ENCODE results near the gene PPP1R3E. TPM values are rescaled to one million over a fixed set of nuclear protein-coding genes. Genes with fewer than 3 reads are reported as not detected.
A peak's percentile ranks its signal among the peaks of the same experiment; 100 is the strongest.

PPP1R3E gene
- total and polyA plus RNA-seq, 2 of the 13 experiments (the other 11 are each of a cell fraction or from before 2014, with no cell fraction given) = 16.5 to 26.5 TPM

DNA sequence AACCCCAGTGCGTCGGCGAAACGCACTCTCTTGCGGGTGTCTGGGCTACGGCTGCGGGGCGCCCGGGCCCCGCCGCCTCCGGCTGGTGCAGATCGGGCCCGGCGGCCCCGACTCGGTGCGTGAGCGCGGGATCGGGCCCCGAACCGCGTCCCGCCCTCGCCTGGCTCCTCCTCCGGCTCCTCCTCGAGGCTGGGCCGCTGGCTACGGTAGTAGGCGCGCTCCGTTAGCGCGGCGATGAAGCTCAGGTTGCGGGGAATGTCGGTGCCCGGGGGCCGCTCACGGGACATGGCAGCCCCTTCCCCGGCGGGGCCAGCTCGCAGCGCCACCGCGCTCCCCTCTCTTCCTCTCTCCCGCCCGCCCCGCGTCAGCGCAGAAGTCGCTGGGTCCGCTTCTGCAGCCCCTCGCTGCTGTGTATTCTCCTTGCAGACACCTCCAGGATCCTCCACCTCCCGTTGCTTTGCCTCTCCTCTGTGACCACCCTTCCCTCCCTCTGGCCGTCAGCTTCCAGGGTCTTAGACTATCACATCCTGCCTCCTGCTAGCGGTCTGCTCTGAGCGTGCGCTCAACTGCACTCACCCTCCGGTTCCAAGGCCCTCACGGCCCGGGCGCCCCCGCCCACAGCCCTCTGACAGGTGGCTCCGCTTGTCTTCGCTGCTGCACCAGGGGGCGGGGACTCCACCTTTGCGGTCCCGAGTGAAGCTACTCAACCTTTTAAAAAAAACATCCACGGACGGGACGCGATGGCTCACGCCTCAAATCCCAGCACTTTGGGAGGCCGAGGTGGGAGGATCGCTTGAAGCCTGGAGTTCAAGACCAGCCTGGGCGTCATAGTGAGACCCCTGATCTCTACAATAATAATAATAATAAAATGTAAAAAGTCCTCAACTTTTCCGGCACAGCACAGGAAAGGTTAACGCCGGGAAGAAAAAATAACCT is at the start of gene PPP1R3E (continued):
- TF ChIP-seq NRL (CRISPR knock-in tag; IDR thresholded peaks at IDR 0.05; ENCODE audit: borderline replicate concordance) (peak; percentile 87; the same call in 1 of the 2 replicates), ZNF780A (CRISPR knock-in tag; IDR thresholded peaks at IDR 0.05) (no peak), SMAD1 (CRISPR knock-in tag; IDR thresholded peaks at IDR 0.05; ENCODE audit: borderline replicate concordance, low read depth) (peak; percentile 53), CHD4 (IDR thresholded peaks at IDR 0.05; ENCODE audit: borderline replicate concordance, low read length) (peak; percentile 77), SIX1 (CRISPR knock-in tag; IDR thresholded peaks at IDR 0.05; ENCODE audit: borderline replicate concordance) (no peak), FOXA3 (CRISPR knock-in tag; IDR thresholded peaks at IDR 0.05) (no peak; the same call in none of the 2 replicates), HOXA3 (CRISPR knock-in tag; IDR thresholded peaks at IDR 0.05) (no peak; the same call in 1 of the 2 replicates), SAP130 (CRISPR knock-in tag; IDR thresholded peaks at IDR 0.05; ENCODE audit: low read depth) (peak; percentile 90), FOXC1 (CRISPR knock-in tag; IDR thresholded peaks at IDR 0.05; ENCODE audit: borderline replicate concordance) (no peak), MLXIP (CRISPR knock-in tag; IDR thresholded peaks at IDR 0.05; ENCODE audit: borderline replicate concordance) (no peak)
- TF ChIP-seq, protein P1, sequence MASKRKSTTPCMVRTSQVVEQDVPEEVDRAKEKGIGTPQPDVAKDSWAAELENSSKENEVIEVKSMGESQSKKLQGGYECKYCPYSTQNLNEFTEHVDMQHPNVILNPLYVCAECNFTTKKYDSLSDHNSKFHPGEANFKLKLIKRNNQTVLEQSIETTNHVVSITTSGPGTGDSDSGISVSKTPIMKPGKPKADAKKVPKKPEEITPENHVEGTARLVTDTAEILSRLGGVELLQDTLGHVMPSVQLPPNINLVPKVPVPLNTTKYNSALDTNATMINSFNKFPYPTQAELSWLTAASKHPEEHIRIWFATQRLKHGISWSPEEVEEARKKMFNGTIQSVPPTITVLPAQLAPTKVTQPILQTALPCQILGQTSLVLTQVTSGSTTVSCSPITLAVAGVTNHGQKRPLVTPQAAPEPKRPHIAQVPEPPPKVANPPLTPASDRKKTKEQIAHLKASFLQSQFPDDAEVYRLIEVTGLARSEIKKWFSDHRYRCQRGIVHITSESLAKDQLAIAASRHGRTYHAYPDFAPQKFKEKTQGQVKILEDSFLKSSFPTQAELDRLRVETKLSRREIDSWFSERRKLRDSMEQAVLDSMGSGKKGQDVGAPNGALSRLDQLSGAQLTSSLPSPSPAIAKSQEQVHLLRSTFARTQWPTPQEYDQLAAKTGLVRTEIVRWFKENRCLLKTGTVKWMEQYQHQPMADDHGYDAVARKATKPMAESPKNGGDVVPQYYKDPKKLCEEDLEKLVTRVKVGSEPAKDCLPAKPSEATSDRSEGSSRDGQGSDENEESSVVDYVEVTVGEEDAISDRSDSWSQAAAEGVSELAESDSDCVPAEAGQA (IDR thresholded peaks at IDR 0.05; ENCODE audit: low read depth) = no peak
- TF ChIP-seq, protein P1 (CRISPR knock-in tag; IDR thresholded peaks at IDR 0.05; ENCODE audit: borderline replicate concordance) = 0 out of 2 replicates have a peak, but pooled peaks have one; percentile 1
- TF ChIP-seq, protein P2, sequence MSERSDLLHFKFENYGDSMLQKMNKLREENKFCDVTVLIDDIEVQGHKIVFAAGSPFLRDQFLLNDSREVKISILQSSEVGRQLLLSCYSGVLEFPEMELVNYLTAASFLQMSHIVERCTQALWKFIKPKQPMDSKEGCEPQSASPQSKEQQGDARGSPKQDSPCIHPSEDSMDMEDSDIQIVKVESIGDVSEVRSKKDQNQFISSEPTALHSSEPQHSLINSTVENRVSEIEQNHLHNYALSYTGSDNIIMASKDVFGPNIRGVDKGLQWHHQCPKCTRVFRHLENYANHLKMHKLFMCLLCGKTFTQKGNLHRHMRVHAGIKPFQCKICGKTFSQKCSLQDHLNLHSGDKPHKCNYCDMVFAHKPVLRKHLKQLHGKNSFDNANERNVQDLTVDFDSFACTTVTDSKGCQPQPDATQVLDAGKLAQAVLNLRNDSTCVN (CRISPR knock-in tag; IDR thresholded peaks at IDR 0.05; ENCODE audit: borderline replicate concordance) = 0 out of 2 replicates have a peak, but pooled peaks have one; percentile 52
